GM12873 (cell line): ENCODE data around the gene IRF6.

ENCODE experiments used
- TF ChIP-seq, protein P1 (sequence below): IDR thresholded peaks from 2 replicates; pipeline ENCODE4 v1.5.1; 2012; ENCODE audit warnings: low read depth, mild to moderate bottlenecking, moderate library complexity, low read length, control low read depth; ENCODE audit not compliant: insufficient read depth; ENCODE audit errors: missing control alignments

The IRF6 gene

DNA sequence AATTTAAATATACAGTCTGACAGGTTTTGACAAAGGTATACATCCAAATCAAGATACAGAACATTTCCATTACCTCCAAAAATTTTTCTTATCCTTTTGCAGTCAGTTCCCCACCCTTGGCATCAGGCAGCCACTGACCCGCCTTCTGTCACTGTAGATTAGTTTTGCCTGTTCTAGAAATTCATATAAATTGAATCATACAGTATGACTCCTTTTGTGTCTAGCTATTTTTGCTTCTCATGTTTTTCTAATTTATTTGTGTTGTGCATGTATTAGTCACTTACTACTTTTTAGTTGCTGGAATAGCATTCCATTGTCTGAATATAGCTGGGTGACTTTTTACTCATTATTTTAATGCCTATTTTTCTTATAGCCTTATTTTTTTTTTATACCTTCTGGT is 25.7 kb upstream of the IRF6 start:
- TF ChIP-seq, protein P1, sequence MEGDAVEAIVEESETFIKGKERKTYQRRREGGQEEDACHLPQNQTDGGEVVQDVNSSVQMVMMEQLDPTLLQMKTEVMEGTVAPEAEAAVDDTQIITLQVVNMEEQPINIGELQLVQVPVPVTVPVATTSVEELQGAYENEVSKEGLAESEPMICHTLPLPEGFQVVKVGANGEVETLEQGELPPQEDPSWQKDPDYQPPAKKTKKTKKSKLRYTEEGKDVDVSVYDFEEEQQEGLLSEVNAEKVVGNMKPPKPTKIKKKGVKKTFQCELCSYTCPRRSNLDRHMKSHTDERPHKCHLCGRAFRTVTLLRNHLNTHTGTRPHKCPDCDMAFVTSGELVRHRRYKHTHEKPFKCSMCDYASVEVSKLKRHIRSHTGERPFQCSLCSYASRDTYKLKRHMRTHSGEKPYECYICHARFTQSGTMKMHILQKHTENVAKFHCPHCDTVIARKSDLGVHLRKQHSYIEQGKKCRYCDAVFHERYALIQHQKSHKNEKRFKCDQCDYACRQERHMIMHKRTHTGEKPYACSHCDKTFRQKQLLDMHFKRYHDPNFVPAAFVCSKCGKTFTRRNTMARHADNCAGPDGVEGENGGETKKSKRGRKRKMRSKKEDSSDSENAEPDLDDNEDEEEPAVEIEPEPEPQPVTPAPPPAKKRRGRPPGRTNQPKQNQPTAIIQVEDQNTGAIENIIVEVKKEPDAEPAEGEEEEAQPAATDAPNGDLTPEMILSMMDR = no peak

DNA sequence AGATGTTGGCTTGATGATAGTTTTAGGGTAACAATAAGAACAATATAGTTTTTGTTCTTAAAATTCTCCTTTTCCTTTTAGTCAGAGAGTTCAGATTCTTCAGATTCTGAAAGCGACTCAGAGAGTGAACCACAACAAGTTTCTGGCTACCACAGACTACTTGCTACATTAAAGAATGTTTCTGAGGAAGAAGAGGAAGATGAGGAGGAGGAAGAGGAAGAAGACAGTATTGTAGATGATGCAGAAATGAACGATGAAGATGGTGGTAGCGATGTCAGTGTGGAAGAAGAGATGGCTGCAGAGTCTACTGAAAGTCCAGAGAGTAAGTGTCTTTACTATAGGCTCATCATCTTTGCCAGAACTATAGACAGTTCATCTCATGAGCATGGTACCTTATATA is 24.8 kb upstream of the IRF6 start:
- TF ChIP-seq, protein P1 = no peak

DNA sequence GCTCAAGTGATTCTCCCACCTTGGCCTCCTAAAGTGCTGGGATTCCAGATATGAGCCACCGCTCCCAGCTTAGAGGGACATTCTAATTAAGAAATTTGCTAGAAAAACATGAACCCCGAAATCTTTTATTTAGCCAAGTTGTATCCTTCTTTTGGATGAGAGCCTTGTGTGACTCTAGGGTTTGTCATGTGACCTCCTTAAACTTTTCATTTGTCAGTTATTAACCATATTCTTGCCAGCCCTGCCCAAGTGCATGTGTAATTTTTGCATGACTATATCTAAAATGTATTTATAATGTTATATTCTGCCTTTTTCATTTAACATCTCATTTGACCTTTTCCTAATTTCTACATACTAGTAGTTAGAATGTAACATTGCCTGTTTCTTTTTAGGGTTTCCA is 23.8 kb upstream of the IRF6 start:
- TF ChIP-seq, protein P1 = no peak

DNA sequence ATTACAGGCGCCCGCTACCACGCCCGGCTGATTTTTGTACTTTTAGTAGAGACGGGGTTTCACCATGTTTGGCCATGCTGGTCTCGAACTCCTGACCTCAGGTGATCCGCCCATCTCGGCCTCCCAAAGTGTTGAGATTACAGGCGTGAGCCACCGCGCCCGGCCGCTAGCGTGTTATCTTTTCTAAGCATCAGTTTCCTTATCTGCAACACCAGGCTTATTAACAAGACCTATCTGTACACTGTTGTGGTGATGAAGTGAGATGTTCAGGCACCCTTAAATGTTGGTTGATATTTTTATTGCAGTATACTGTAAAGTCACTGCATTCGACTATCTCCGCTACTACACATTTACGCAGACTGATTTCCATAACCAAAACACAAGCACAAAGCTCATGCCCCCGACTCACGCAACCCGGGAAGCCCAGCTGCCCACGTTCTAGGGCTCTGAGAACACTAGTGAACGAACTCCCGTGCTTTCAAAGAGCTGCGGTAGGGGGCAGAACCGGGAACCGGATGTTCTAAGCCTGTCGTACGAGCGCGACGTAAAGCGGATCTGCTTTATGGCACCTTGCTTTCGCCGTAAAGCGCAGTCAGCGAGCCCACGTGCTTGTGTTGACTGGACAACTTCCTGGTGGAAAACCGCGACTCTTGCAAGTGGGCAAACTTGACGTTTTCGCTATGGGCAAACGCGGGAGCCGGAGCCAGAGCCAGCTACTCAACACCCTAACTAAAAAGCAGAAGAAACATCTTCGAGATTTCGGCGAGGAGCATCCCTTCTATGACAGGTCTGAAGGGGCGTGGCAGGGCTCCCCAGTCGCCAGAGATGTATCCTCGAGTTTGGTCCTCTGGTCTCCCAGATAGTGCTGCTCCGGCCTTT is 21.7 kb upstream of the IRF6 start, which contains the start of gene UTP25:
Gene UTP25 (plus strand): TSS at position 589 of the 879 bp plus-strand sequence. CDS start 92 bp downstream, at position 681.
- TF ChIP-seq, protein P1 = peak; percentile 78

GRCh38 chr1:209825591-209826434 is 19.9 kb upstream of the IRF6 start:
- TF ChIP-seq, protein P1 = no peak

- TF ChIP-seq, protein P1 = peak; percentile 70
Measured at GRCh38 chr1:209823143-209824041, 17.4 kb upstream of the IRF6 start.
